Activated gamma-delta T cell treated with Interleukin-2 at 50 U/mL for 16 hours (primary cell): ENCODE results near the gene EXOC2.

ENCODE experiments used
- DNase-seq: peaks from one replicate; pipeline ENCODE4 v3.0.0-alpha.2; 2020

EXOC2 gene, protein sequence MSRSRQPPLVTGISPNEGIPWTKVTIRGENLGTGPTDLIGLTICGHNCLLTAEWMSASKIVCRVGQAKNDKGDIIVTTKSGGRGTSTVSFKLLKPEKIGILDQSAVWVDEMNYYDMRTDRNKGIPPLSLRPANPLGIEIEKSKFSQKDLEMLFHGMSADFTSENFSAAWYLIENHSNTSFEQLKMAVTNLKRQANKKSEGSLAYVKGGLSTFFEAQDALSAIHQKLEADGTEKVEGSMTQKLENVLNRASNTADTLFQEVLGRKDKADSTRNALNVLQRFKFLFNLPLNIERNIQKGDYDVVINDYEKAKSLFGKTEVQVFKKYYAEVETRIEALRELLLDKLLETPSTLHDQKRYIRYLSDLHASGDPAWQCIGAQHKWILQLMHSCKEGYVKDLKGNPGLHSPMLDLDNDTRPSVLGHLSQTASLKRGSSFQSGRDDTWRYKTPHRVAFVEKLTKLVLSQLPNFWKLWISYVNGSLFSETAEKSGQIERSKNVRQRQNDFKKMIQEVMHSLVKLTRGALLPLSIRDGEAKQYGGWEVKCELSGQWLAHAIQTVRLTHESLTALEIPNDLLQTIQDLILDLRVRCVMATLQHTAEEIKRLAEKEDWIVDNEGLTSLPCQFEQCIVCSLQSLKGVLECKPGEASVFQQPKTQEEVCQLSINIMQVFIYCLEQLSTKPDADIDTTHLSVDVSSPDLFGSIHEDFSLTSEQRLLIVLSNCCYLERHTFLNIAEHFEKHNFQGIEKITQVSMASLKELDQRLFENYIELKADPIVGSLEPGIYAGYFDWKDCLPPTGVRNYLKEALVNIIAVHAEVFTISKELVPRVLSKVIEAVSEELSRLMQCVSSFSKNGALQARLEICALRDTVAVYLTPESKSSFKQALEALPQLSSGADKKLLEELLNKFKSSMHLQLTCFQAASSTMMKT

DNA sequence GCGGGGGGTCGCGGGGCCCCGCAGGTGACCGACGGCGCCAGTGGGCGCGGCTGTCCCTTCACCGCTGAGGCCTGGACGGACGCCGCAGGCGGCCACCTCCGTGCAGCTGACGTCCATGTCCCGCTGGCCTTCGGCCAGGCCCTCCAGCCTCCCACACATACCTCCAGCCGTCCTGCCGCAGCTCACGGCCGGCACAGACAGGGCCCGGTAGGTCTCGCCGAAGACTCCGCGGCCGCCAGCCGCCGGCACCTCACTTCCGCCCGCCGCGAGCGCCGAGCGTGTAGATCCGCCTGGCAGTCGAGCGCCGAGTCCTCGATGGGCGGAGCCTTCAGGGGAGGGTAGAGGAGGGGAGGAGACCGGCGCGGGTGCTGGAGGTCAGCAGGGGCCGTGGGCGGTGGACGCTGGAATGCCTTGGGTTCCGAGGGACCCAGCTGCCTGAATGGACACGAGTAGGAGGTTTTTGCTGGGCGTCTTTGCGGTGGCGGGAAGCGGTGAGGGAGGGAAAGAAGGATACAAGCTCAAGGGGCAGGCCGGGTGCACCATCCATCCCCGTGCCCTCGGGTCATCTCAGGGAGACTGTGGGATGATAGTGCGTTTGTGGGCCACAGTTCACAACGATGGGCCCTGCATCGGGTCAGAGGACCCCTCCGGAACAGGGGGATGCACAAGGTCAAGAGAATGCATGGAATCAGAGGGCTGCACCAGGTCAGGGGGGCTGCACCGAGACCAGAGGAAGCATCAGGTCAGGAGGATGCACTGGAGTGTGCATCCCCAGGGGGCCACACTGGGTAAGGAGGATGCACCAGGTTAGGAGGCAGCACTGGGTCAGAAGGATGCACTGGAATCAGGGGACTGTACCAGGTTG lies at the start of gene EXOC2:
EXOC2 (minus strand) TSS at position 282 of the 865 bp plus-strand sequence. CDS start 55,321 bp downstream, outside the sequence.
- peak; percentile 81 for DNase-seq

DNA sequence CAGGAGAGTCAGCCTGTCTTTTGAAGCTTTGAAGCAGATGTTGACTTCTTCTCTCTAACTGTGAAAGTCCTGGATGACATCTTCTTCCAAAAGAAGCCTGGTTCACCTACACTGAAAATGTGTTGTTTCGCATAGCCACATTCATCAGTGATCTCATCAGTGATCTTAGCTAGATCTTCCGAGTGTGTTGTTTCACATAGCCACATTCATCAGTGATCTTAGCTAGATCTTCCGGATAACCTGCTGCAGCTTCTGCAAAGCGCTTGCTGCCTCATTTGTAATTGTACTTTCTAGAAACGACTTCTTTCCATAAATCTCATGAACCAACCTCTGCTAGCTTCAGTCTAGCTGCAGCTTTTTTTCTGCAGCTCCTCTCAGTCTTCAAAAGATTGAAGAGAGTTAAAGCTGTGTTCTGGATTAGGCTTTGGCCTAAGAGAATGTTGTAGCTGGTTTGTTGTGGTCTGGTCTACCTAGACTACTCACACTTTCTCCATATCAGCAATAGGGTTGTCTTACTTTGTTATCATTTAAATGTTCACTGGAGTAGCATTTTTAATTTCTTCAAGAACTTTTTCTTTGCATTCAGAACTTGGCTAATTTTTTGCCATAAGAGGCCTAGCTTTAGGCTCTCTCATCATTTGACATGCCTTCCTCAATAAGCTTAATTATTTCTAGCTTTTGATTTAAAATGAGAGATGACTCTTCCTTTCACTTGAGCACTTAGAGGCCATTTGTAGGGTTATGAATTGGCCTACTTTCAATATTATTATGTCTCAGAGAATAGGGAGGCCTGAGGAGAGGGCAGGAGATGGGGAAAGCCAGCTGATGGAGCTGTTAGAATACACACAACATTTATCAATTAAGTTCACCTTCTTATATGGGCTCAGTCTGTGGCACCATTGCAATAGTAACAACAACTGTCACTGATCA lies 48.7 kb upstream of the EXOC2 start:
- no peak for DNase-seq

DNA sequence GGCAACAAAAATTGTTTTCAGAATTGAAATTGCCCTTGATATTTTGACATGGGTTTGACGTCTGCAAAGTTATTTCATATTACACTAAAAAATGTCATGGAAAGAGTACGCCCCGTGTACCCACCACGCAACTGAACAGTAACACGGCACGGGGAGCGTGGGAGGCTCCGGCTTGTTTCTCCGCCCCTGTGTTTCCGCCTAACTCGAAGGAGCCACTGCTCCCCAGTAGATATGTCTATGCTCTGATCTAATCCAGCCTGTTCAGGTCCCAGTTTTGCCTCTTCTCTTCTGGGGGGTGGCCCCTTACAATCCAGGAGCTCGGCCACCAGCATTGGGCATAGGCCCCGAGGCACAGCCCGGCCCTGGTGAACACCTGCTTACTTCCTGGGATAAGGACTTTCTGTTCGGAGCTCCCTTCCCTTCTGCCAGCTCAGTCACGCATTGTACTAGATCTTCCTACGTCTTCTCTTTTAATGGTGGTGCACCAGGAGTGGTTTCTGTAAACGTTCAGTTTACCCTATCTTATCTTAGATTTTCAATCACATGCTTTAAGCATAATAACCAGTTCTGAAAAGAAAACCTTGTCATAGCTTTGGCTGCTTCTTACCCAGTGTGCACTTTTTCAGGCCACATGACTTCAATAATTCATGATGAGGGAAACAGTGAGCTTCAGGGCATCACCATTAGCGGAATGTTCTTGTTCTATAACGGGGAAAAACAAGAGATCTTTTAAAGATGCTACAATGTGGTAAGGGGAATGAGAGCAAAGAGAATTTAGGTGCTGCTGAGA lies 43.9 kb upstream of the EXOC2 start:
- no peak for DNase-seq

DNA sequence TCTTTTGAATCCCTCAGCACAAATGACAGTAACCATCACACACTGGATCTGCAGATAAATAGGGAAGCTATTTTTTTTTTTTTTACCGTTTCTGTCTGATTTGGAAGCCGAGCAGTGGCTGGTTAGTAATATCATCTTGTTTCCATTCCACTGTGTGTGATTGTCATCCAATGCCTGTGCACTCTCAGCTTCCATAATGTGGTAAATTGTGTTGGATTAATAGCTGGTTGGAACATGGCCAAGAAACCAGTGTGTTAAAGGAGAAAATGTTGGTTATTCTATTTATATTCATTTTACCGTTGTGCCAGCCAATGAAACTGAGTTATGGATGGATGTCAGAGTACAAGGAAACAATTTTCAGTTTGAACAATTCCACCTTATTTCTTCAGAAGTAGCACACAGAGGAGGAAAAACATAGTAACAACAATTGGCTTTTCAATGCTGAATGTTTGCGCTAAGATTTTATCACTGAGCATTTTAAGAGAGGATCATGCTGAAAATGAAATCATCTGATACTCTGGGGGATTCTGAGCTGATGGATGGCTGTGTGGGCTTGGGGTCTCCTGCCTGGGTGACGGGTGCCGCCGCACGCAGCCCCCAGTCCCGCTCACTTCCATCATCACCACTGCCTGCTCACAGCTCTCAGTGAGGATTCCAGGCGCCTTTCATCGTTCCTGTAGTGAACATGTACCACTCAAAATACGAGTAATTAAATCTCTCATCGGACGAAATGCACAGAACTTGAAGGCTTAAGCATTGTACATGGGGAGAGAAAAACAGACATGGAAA lies 40.7 kb upstream of the EXOC2 start:
- no peak for DNase-seq

DNA sequence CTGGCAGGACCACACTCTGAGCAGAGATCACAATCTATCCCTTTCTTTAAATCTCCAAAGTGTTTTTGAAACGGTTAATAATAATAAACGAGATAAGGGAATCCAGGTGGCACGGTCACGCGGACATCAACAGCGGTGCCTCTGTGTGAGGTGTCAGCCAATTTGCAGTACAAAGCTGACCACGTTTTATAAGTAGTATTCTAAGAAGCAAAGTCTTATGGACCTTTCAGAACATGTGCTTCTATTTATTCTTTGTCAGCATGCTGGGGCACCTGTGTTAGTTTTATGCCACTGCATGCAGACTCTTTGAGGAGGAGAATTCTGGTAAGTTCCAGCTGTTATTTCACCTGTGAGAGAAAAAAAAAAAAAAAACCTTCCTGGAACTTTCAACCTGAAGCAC lies 39.0 kb upstream of the EXOC2 start:
- no peak for DNase-seq

DNA sequence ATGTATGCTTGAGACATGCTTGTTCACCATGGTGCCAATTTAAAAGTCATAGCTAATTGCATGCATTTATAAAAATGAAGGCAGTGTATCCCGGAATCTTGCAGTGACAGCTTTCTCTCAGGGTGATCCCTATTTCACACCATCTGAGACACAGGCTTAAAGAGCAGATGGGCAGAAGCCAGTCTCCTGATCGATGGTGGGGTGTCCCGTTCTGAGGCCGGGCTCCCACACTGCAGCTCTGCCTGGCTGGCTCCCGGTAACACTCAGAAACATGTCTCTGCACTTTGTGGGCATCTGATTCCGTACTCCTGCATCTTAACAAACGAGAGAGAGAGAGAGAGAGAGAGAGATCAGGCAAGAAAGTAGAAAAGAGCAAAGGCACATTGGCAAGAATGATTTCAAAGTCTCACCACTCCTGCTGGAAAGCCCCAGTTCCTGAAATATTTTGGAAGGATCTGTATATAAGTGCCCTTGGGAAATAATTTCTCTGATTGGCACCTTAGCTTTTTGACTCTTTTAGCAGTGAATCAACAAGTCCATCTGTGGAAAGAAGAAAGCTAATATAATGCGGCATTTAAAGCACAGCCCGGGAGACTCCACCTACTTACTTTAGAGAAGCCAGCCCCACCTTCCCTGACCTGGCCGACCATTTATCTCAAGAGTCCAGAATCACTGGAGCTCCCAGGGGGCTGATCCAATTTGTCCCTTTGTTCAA lies 36.8 kb upstream of the EXOC2 start:
- no peak for DNase-seq

DNA sequence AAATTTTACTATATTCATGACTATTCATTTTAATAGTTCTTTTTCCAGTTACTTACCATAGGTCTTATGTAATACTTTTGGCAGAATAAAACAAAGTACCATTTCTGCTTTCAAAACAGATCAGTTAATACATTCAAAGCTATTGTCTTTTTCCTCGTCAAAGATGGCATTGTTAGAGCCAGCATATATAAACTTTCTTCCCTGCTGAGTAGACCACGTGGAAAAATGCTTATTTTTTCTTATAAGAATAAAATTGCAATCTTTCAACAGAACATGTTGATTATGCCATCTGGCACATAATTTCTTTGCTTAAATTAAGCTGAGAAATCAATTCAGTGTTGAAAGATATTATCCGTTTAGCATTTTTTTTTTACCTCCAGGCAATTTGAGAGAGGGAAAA lies 34.9 kb upstream of the EXOC2 start:
- DNase-seq: no peak

DNA sequence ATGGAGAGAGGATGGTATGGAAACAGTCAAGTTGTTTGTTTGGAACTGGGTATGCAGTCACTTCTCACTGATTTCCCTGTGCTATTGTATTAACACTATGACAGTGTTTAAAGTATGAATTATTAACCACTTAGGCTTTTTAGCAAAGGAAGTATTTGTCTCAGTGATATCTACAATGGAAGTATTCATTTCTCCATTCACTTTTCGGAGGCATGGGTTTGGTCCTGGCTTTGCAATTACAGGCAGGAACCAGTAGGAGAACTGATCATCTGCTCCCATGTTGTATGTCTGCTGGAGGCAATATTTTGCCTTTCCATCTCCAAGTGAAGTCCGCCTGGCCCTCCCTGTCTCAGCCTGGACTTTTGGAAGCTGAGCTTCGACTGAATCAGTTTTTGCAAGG lies 30.6 kb upstream of the EXOC2 start:
- DNase-seq: no peak

DNA sequence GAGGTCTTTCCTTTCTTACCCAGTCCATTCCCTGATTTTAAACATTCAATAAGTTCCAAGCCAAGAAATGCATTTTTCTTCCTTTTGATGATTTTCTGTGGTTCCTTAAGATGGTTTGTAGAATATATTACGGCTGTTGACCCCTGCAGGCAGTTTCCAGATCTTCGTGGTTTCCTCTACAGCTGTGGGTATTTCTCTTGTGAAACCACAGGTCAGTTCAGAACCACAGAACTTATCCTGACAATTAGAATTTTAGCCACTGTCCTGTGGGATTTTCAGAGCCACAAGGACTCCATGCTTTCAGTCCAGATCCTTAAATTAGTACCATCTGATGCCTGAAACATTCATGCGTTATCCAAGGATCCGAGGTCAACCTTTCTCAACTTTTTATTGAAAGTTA lies 29.7 kb upstream of the EXOC2 start:
- no peak for DNase-seq

DNA sequence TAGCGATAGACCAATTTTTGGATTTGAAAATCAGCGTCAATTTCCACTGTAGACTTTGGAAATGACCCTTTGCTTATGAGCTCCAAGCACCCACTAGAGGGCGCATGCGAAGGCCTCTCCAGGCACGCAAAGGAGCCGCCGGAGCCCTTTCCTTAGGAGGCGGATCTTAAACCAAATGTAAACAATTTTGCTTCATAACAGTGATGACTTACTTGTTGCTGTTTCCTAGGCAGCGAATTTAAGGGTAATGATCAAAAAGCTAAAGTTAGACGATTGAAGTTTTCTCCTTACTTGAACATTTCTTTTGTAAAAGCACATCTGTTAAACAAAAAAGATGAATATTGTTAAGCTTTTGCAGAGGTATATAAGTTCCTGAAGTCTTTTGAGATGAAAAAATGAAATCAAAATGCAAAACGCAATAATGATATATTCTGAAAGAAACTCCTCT lies 29.2 kb upstream of the EXOC2 start:
- DNase-seq: peak; percentile 66

DNA sequence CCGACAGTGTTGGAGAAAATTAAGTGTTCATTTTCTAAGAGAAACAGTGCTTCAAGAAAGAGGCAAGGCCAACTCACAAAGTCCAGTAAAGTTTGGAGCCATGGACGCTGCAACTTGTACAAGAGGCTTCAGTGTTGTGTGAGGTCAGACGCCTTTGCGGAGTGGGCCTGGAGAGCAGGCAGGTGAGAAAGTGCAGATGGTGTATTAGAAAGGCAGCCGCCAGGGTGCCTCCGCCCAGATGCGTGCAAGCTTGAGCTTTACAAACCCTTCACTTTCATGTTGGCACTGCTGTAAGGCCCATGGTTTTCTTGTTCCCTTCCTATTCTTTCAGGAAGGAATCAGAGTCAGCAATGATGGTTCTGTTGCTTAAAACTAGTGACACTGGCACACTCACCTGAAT lies 25.4 kb upstream of the EXOC2 start:
- no peak for DNase-seq

DNA sequence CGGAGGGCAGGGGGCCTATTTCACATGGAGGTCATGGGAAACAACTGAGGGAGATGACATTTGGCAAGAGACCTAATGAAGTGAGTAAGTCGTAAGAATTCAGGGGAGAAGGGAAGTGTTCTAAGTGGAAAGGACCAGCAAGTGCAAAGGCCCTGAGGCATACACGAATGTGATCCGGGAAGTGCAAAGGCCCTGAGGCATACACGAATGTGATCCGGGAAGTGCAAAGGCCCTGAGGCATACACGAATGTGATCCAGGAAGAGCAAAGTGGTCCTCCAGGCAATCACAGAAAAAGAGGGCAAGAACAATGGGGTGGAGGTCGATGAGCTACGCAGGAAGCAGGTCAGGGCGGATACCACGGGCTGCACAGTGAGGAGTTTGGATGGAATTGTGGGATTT lies 24.2 kb upstream of the EXOC2 start:
- no peak for DNase-seq

DNA sequence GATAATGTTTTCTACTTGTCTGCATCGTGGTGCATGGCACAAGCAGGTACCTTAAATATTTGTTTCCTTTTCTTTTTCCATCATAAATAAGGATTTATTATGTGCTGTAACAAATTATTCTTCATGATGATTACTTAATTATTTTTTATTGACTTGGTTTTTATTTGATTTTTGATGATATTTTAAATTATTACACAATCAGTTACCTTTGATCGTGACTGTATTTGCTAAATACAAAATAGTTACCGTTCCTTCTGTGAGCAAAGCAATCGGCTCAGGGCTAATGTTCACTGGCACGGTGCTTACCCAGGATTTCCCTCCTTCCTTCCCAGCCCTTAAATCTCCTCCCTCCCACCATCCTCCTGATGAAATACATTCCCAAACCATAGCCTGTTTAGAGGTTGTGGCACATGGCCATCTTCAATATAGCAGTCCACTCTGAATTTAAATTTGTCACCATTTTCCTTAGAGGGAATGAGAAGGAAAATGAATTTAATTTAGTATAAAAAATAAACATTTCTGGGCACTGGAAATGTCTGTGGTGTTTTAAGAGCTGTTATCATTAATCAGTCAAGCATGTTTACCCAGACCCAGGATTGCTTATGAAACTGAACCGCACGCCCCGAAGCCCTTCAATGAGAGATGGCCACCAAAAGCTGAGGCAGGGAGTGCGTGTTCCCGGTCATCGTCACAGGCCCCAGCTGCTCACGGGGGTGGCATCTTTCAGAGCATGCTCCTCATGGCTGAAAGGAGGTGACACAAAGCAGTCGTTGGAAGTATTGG lies 23.0 kb upstream of the EXOC2 start:
- no peak for DNase-seq

DNA sequence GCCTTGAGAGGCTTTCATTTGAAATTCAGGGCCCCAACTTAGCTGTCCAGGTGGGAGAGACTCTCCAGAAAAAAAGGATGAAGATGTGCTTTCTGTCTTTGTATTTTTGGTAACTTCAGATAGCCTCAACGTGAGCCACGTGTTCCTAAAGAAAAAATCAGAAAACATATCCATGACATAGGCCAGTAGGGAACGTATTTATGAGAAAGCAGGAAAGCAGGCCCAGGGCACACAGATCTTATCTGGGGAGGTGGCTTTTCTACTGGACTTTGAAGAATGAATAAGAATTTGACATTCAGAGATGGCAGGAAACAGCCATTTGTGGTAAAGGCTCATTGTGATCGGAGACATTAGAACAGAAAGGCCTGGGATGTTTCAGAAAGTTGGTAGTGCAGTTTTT lies 21.2 kb upstream of the EXOC2 start:
- DNase-seq: no peak

DNA sequence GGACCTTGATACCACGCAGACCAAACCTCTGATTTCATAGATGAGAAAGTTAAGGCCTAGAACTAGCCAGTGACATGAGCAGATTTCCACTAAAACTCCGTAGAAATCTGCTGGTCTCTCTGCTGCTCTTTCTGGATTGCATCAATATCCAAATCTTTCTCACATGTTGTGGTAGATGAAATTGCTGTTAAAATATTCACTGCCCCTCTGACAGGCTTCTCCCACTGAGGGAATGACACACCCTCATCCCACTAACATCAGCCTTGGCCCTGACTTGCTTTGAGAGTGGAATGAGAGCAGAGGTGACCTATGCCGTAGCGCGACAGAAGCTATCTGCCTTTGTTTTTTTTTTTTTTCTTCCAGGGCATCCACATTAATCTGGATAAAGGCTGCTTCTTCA lies 20.4 kb upstream of the EXOC2 start:
- no peak for DNase-seq

DNA sequence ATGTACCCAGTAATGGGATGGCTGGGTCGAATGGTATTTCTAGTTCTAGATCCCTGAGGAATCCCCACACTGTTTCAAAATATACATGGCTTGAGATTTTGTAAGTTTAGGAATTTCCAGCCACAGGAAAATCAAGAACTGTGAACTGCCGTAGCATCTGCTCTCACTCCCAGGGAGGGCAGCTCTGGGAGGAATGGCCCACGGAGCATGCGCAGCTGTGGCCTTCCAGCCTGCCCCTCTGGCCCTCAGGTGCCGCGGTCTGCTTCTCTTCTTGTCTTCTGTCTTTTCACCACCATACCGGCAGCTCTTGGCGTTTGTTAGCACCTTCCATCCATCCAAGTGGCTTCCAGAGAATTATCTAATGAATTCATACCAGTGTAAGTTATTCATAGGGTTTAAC lies 19.9 kb upstream of the EXOC2 start:
- no peak for DNase-seq

DNA sequence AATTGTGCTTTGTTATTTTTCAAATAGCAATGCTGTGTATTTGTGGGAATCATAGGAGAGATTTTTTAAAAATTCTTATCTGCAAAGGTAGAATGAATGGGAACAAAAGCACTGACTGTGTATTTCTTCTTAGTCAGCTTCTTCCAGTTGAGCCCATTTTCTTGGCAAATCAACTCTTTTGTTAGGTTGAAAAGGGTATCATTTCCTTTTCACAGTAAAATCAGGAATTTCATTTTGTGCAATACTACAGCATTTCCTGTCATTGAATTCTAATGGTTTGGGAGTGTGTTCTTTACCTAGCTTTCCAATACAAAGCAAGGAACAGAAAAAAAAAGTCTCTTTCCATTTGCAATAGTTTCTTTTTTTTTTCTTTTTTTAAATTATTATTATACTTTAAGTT lies 19.0 kb upstream of the EXOC2 start:
- no peak for DNase-seq
